AG20443 (cell line): ENCODE measurements around the gene PROSER2.
"Not testable (repeated sequence)": the region's sequence is repeated elsewhere in the genome, so short reads cannot be mapped to it uniquely, and the experiment has no call there.

Source experiments
- DNase-seq: peaks from one replicate; pipeline ENCODE4 v3.0.0; 2012; ENCODE audit warnings: low spot score, mixed read lengths

PROSER2 gene

DNA sequence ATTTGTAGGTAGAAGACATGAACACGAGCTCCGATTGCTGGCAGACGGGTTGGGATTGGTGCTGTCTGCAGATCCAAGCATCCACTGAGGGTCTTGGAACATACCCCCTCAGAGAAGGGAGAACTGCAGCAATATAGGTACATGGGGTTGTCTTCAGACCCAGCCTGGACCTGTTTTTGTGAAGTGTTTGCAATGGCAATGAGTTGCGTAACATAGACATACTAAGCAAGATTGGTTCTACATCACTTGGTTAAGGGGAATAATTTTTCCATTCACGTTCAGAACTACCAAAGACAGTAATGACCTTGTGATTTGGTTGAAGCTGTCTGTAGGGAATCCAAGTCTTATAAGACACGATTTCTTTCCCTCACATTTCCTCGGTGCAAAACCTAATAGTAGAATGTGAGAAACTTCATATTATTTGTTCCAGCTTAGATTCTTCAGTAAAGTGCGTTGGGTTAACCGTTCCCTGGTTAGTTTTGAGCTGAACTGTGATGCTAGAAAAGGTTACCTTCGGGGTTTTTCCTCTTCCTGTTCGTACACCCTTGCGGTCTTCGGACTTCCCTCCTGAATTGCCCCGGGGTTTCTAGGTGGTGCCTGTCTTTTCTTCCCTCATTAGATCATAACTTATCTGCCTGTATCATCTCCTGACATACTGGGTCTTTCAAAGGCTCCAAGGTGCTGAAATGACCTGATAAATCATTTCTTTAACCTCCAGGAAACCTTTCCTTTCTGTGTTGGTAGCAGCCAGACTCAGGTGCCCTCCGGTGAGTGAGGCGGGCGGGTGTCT, 14.4 kb downstream of the PROSER2 start:
- DNase-seq = no peak

DNA sequence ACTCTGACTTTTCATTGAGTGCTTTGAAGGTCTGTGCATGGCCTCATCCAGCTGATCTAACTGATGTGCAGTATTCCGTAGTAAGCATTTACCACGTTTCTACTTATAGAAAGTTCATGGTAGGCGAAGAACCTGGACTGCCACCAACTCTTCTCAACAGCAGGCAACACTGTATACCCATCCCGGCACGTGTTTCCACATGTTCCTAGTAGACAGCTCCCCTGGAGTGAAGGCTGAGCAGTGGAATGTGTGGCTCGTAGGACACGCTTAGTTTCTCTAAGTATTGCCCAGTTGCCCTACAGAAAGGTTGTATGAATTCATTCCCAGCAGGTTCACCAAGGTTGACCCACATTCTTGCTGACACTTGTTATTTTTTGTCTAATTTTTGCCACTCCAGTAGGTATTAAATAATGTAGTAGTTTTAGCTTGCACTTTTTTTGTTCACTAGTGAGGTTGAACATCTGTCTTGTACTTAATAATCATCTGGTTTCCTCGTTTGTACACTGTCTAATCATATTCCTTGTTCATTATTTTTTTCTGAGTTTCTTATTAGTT, 15.2 kb downstream of the PROSER2 start:
- no peak for DNase-seq

DNA sequence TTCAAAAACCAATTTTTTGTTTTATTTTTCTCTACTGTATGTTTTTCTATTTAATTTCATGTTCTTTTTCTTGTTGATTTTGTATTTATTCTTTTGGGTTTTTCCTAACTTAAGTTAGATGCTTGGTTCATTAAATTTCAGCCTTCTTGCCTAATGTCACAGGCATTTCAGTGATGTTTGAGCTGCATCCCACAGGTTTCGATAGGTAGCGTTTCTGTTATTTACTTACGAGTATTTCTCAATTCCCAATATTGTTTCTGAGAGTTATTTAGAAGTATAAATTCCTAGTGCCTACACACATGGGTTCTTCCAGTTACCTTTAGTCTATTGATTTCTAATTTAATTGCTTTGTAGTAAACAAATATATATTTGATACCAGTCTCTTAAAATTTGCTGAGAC, 18.2 kb downstream of the PROSER2 start:
- no peak for DNase-seq

DNA sequence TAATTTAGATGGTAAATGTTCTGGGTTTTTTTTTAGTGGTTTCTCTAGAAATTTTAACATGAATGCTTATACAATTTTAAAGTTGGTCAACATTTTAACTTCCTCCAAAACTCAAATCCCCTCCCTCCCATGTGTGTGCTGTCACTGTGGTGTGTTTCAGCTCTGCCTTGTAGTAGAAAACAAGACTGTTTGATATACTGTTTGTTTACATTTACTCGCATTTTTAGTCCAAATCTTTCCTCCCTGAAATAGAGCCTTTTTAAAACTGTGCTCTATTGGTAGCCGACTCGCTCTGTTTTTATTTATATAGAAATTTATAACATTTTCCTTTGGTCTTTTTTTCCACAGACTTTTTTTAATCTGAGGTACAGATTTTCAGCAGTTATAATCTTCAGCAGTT, 19.3 kb downstream of the PROSER2 start:
- DNase-seq = no peak

DNA sequence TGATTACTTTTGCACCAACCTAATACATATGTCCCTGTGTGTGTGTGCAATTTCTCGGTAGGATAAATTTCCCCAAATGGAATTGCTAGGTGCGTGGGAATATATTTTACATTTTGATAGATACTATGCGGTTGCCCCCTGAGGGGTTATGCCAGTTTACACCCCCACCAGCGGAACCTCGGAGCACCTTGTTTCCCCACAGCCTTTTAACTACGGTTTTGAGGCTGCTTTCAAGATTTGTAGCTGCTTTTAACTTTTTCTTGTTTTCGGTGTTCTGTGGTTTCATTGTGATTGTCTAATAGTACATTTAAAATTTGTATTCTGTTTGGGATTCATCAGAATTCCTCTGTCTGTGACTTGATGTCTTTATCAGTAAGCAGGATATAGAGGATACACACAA, 22.0 kb downstream of the PROSER2 start:
- DNase-seq = no peak

DNA sequence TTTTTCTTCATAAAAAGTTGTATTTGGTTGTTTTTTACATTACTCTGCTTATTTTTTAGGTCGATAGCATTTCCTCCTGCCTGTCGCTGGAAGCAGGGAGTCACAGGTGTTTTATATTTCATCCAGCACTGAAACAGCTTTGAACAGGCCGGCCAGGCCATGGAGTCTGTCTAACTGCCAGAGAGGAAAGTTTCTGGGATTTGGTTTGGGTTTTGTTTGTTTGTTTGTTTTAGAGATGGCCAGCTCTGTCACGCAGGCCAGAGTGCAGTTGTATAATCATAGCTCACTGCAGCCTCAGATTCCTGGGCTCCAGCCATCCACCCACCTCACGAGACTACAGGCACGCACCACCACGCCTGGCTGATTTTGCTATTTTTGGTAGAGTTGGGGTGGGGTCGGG, 23.4 kb downstream of the PROSER2 start:
- DNase-seq = peak; percentile 42

DNA sequence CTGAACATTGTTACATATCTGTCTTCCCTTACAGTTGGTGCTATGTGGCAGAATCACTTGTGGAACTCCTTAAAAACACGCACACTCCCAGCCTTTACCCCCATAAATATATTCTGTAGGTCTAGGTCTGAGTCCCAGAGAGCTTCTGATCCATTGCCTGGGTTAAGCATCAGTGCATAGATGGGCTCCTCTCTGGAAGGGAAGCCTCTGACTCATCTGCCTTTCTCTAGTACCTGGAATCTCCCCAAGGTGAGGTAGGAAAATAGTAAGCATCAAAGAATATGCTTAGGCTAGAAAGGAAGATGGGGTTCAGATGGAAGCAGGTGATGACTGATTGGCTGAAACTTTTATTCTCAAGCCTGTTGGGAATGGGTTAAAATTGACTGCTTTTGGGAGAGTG, 26.1 kb downstream of the PROSER2 start:
- no peak for DNase-seq

DNA sequence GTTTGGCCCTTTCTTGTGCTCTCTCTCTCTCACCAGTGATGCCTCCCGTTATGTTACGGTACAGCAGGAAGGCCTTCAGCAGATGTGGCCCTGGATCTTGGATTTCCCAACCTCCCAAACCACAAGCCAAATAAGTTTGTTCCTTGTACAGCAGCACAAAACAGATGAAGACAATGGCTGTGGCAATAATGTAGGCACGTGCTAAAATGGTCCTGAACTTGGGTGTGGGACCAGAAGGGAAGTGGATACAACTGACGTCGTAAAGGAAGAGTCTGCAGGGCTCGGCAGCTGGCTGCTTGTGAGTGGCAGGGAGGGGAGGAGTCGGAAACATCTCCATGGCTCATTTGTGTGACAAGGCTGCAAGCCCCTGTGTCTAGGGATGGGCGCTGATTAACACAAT, 26.8 kb downstream of the PROSER2 start:
- DNase-seq = peak; percentile 31

DNA sequence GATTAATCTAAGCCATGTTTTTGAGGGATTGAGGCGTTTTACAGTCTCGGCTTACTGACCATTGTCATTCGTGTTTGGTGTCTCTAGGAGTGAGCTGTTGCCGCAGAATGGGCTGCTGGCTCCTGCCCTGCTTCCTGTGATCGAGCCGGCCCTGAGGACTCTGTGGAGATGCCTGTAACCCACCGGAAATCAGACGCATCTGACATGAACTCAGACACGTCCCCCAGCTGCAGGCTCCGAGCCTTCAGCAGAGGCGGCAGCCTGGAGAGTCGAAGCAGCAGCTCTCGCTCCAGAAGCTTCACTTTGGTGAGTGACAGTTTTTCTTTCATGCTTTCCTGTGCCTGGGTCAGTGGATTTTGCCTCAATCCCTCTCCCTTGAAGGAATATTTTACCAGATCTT, 28.8 kb downstream of the PROSER2 start:
- DNase-seq = no peak

DNA sequence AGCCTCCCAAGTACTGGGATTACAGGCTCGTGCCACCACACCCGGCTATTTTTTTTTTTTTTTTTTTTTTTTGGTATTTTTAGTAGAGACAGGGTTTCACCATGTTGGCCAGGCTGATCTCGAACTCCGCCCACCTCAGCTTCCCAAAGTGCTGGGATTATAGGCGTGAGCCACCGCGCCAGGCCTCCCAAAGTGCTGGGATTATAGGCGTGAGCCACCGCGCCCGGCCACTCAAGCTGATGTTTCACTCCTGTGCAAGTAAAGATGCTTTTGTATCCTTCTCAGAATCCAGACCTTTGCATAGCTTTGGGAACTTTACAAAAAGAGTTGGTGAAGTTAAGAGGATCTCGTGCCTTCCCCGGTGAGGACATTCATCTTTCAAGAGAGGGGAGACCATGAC, 29.5 kb downstream of the PROSER2 start:
- not testable (repeated sequence) for DNase-seq

DNA sequence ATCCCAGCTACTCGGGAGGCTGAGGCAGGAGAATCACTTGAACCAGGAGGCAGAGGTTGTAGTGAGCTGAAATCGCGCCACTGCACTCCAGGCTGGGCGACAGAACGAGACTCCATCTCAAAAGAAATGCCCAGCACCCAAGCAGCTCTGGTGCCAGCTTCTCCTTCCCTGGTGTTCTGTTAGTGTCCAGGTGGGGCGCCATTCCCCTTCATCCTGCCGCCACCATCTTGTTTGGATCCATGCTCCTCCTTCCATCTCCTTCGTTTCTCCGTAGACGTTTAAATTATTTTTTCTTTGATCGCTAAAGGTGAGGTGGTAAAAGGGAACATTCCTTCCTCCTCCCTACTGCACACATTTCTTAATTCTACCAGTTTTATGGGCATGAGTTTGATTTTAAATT, 30.3 kb downstream of the PROSER2 start:
- no peak for DNase-seq

DNA sequence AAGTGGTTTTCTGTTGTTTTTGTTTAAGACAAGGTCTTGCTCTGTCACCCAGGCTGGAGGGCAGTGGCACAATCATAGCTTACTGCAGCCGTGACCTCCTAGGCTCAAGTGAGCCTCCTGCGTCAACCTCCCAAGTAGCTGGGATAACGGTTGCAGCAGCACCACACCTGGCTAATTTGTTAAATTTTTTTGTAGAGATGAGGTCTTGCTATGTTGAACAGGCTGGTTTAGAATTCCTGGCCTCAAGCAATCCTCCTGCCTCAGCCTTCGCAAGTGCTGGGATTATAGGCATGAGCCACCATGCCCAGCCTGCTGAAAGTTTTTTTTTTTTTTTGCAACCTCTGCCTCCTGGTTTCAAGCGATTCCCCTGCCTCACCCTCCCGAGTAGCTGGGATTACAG, 31.1 kb downstream of the PROSER2 start:
- no peak for DNase-seq

DNA sequence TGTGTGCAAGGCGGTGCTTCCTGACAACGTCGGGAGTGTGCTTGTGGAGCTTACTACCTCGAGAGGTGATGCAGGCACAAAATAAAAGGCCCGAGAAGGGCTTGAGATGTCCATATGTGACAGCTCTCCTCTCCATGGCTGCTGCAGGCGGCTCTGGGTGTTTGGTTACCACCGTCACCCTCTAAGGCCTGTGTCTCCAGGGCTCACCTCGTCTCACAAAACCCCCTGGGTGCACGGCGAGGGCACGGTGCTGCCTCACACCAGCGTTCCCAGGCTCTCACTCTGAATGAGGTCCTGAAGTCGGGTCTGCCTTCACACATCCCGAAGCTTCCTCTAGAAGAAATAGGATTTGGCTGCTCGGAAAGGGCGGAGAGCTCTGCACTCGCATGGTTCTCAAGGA, 32.9 kb downstream of the PROSER2 start:
- no peak for DNase-seq

DNA sequence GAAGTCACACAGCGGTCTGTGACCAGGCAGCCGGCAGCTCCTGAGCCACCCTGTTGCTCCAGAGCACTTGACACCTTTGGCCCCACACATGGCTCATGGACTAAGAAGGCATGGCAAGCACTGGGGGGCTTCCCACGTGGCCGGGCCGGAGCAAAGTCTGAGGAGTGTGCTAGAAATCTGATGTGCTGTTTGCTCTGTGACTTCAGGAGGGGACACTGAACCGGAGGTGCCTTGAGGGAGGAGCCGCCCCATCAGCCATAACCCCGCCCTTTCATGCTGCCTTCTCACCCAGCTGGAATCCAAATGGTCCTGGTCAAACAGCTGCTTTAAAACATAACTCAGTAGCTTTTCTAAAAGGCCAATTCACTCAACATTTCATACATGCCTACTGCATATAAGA, 33.5 kb downstream of the PROSER2 start:
- peak; percentile 86 for DNase-seq

DNA sequence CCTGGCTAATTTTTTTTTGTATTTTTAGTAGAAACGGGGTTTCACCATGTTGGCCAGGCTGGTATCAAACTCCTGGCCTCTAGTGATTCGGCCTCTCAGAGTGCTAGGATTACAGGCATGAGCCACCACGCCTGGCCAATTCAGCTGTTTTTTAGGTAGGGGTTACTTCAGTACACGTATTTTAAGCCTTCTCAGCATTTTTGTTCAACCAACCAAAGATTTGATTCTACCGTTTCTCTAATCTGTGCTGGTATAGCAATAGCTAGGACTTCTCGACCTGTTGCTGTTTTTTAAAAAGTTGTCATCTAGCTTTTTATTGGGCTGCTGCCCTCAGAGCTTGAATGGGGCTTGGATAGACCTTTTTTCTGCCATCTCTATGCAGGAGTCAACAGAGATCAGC, 34.9 kb downstream of the PROSER2 start:
- no peak for DNase-seq

DNA sequence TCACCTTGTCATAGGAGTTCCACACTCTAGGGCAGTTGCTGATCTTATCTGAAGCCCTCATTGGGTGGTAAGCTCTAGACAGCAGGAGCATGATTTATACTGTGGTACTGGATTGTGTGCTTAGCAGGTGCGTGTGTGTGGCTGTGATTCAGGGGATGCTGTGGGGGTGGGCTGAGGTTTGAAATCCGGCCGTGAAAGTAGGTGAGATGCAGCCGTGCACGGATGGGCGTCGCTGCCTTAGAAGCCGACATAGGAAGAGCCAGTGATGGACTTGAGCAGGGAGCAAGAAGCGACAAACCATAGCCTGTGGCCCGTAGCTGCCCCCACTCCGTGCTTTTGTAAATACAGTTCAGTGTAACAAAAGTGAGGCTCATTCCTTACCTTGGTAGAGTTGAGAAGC, 38.2 kb downstream of the PROSER2 start:
- no peak for DNase-seq

DNA sequence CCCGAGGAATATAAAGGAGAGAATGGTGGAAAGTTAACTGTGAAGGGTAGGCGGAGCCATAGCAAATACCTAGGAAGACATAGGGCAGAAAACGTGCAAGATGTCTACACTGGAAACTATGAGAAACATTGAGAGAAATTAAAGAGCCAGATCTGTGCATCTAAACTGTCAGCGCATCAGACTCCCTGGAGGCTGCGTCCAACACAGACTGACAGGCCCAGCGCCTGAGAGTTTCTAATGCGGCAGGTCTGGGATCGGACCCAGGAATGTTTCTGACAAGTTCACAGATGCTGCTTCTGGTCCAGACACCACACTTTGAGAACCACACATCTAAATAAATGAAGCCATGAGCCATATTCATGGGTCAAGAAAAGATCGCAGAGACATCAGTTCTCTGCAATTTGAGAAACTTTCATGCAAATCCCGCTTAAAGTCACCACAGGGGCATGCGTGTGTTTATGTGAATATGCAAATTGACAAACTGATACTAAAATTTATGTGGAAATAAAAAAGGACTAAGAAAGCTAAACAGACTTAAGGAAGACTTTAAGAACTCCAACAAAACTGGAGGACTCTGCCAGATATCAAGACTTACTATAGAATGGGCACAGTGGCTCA, 38.8 kb downstream of the PROSER2 start:
- DNase-seq = no peak

DNA sequence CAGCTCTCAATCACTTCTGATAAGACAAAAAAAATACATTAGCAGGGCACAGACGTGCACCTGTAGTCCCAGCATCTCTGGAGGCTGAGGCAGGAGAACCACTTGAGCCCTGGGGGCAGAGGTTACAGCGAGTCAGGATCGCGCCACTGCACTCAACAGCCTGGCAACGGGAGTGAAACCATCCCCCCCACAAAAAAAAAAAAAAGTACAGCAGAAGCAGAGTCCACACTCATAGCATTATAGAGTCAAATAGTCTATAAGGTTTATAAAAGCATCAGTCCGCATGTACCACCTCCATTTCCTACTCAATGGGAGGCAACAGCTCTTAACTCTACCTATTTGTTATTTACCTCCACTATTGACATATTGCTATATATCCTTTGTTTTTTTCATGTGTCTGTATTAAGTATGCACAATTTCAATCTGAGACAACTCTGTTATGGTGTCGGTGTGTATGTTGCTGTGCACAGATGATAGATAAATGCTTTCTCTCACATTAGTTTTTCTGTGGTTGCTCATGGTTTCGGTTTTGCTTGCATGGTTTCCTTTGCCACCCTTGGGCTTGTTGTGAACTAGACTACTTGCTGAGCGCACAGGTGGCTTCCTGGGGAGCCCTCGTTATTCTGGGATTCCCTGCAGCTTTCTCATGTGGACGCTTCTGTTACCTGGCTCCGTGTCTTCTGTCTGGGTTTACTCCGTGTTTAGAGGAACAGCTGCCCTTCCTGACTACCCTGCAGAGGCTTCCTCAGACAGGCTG, 40.4 kb downstream of the PROSER2 start:
- no peak for DNase-seq

DNA sequence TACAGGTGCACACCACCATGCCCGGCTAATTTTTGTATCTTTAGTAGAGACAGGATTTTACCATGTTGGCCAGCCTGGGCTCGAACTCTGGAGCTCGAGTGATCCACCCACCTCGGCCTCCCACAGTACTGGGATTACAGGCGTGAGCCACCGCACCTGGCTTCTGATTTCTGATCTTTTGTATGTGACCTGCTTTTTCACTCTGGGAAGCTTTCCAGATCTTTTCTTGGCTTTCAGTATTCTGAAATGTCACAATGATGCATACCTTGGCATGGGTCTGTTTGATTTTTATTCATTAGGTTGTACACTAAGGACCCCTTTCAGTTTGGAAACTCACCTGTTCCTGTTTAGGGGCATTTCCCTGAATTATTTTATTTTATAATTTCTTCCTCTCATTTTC, 41.6 kb downstream of the PROSER2 start:
- no peak for DNase-seq

DNA sequence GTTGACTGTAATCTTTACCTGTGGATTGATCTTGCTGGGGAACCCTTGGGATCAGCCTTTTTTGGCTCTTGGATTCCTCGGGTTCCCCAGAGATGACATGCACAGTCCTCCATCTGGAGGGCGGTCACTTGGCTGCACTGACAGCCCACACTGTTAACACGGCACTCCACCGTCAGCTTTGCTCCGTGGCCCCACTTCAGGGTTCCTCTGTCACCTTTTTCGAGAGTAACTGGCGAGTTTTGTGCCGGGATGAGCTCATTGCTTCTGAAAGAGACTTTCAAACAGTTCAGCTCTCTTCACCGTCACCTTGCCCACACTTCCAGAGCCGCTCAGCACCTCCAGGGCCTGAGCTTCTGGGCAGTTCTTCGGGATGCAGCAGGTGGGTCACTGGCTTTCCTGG, 42.4 kb downstream of the PROSER2 start:
- no peak for DNase-seq

DNA sequence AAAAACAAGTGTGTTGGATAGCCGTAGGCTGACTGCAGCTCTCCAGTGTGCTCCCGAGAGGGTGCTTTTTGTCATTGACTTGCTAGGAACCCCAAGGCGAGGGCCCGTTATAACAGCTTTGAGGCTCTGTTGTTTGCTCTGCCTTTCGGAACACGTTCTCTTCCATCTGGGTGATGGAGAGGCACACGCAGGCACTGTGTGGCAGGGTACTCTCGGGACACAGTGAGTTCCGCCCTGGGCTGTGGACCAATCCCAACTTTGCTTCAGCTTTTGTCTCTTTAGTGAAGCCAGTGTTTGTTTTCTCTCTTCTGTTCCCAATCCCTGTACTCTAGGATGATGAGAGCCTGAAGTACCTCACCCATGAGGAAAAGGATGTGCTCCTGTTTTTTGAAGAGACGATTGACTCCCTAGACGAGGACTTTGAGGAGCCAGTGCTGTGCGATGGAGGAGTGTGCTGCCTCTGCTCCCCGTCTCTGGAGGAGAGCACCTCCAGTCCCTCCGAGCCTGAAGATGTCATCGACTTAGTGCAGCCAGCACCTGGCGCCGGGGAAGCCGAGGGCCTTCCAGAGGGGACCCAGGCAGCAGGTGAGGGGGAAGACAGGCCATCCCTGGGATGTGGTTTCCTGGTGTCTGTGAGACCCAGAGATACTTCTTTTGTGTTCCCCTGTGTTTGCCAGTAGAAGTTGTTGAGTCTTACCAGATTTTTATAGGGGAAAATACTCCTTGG, 43.2 kb downstream of the PROSER2 start:
- no peak for DNase-seq

DNA sequence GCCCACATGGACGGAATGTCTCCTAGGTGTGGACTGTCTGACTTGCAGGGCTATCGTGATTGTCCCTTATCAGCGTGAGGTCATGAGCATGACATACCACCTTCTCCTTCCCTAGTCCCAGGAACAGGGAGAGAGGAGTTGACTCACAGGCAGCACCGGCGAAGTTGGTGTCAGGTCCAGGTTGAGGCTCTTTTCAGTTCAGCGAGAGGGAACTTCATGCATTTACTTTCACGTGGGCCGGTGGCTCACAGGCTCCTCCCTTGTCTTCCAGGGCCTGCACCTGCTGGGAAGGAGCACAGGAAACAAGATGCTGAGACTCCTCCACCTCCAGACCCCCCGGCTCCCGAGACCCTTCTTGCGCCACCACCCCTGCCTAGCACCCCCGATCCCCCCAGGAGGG, 46.1 kb downstream of the PROSER2 start:
- DNase-seq = no peak
